HG03354 (cell line): ENCODE results near the gene CASTOR2.
"Not testable (repeated sequence)": the region's sequence is repeated elsewhere in the genome, so short reads cannot be mapped to it uniquely, and the experiment has no call there.

ENCODE experiments used
- ATAC-seq: cut with Tn5 transposase; IDR thresholded peaks from one replicate; pipeline ENCODE4 v1.9.1; 2021; ENCODE audit warnings: mild to moderate bottlenecking; ENCODE audit not compliant: unreplicated experiment, poor library complexity, severe bottlenecking

The CASTOR2 gene

DNA sequence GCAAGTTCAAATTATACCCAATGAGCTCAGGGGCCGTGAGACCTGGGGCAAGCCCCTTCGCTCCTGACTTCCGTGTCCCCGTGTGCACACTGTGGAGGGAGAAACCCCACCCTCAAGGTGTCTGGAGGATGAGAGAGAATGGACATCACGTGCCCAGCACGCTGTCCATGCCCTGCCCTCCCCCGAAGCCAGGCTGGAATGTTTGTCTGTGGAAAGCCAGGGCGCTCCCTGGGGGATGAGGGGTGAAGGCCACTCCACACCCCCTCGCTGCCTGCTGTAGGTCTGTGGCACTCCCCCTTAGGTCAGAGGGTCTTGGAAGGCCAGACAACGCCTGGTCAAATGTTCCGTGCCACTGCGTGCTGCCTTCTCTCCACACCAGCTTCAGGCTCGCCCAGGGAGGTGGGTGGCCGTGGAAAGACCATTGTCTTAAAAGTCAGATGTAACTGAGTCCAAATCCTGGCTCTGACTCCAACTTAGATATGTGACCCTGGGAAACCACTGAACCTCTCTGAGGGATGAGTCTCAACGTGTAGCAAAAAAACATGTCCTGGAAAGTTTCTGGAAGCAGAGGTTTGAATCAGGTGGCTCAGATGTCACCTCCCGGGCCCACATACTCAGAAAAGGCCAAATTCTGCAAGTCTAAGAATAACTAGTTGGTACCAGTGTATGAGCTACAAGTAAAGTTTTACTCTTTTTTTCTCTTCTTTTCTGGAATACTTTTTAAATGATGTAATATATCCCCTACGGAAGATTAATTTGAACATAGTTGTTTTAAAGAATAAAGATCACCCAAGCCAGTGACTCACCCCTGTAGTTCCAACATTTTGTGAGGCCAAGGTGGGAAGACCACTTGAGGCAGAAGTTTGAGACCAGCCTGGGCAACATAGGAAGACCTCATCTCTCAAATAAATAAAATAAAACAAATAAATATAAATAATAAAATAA is 84.2 kb downstream of the CASTOR2 start:
- ATAC-seq, result no peak

DNA sequence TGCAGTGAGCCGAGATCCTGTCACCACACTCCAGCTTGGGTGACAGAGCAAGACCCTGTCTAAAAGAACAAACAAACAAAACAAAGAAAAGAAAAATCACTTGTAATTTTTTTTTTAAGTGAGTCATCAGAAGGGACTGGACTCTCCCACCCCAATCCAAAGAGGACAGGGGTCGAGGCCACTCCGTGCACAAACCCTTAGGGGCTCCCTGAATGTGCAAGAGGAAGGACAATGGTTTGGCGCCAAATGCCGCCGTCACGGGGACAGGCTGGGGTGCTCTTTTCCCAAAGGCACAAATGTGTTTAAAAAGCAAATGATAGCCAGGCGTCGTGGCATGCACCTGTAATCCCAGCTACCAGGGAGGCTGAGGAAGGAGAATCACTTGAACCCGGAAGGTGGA is 85.3 kb downstream of the CASTOR2 start:
- no peak for ATAC-seq

DNA sequence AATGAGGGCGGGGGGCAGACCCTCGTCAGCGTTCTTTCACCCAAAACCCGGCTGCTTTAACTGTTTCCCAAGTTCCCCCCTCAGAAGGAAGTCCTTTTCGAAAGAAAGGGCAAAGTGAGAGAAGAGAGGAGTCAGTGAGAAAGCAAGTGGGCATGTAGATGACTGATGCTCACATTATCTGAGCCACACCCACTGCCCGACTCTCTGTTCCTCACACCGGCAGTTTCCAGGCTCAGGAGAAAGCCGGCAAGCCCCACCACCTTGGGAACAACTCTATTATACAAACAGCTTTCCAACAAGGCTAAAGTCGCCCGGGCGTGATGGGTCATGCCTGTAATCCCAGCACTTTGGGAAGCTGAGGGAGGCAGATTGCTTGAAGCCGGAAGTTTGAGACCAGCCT is 86.0 kb downstream of the CASTOR2 start:
- no peak for ATAC-seq

DNA sequence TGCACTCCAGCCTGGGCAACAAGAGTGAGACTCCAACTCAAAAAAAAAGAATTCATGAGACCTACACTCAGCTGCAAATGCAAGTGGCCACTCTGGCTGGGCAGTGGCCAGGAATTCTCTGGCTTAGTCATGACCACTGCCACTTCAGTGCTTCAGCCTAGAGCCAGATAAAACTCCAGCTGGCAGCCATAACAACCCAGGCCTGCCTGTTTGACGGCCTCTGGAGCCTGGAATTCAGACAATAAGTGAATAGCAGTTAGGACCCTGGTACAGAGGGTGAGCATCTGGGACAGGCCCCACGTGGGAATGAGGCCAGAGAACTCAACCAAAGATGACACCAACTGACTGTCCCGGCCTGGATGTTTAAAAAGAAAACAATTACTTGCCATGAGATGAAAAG is 90.2 kb downstream of the CASTOR2 start:
- ATAC-seq, result no peak

- ATAC-seq, result no peak
Measured at GRCh38 chr7:75055155-75055554, 90.7 kb downstream of the CASTOR2 start.

- ATAC-seq, result no peak
Measured at GRCh38 chr7:75055830-75056772, 91.6 kb downstream of the CASTOR2 start.

DNA sequence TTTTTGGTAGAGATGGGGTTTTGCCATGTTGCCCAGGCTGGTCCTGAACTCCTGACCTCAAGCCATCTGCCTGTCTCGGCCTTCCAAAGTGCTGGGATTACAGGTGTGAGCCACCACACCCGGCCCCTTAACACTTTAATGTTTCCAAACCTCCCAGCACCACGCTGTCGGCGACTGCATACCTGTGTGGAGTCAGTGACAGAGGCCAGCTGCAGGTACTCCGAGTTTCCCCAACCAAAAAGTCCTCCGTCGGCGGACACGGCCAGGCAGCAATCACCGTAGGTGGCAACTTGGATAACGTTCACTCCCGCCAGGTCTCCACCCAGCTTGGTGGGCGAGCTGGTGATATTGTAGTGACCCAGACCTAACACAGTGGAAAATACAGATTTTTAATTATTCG is 93.9 kb downstream of the CASTOR2 start:
- no peak for ATAC-seq

- no peak for ATAC-seq
Measured at GRCh38 chr7:75064291-75064690, 99.8 kb downstream of the CASTOR2 start.

DNA sequence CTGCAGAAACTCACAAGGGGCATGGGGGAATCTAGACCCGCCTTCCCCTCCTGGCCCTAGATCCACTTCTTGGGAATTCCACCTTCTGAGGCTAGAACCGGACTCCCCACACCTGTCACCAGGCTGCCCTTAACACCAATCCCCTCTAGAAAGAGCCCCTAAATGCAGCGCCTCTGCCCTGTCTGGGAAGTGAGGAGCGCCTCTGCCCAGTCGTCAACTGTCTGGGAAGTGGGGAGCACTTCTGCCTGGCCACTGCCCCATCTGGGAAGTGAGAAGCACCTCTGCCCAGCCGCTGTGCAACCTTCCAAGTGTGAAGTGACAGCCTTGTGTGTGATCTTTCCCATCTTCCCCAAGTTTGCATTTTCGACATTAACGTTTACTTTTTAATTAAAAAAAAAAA is 100.3 kb downstream of the CASTOR2 start:
- ATAC-seq, result no peak

DNA sequence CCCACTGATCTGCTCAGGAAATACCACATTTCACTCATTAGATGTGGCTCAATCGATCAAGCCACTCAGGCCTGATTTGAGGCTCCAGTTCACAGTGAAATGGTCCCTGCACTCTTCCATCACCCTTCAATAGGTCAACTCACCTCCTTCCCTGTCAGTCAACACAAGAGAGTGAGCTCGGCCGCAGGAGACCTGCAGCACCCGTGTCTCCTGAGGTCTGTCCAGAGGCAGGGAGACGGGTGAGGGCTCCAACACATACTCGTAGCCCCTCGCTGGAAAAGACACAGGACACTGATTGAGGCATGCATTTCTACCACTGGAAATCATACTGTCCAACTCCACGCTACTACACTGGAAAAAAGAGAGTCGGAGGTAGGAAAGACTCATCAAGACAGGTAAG is 102.0 kb downstream of the CASTOR2 start:
- ATAC-seq, result no peak

DNA sequence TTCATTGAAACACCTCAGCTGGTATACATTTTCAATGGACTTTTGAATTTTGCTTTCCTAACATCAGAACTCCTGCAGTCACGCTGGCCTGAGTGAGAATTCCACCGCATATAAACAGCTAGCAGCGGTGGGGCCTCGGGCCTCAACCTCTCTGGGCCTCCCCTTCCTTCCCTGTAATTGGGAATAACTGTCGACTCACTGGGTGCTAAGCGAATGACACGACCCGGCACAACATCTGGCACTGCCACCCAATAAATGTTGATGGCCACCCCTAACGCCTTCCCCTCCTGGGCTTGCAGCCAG is 108.4 kb downstream of the CASTOR2 start:
- no peak for ATAC-seq

- not testable (repeated sequence) for ATAC-seq
Measured at GRCh38 chr7:75074262-75074641, 109.7 kb downstream of the CASTOR2 start.
